Activated CD8-positive, alpha-beta T cell treated with anti-CD3 and anti-CD28 coated beads, Interleukin-2, amount 10 ng/mL, durations not matched to agents 7 days and 5 days (primary cell): ENCODE measurements around the gene KRTAP4-2. TPM values are rescaled to one million over a fixed set of nuclear protein-coding genes. Genes with fewer than 3 reads are reported as not detected.
"Not testable (repeated sequence)": the region's sequence is repeated elsewhere in the genome, so short reads cannot be mapped to it uniquely, and the experiment has no call there.

Experiments used
- ATAC-seq: fragments of 150-1000 bp; cut with Tn5 transposase; one replicate; pipeline ENCODE4 v1.10.0; 2021; ENCODE audit warnings: moderate library complexity
- CTCF ChIA-PET: fragments of 350-600 bp; sonication (Branson Sonifier 250); formaldehyde crosslinking; loops from one replicate; lab custom pipeline; 2021; ENCODE audit warnings: antibody characterized with exemption; lab: Charles Lee
- POLR2A ChIA-PET: fragments of 350-600 bp; sonication (Branson Sonifier 250); formaldehyde crosslinking; loops from one replicate; lab custom pipeline; 2021; ENCODE audit warnings: antibody characterized with exemption; lab: Charles Lee
- DNase-seq: peaks from one replicate; pipeline ENCODE4 v3.0.0-alpha.2; 2020
- H3K27ac Mint-ChIP-seq: one replicate; pipeline ENCODE4 v1.8.0; 2021; ENCODE audit warnings: mild to moderate bottlenecking, mixed read lengths
- H3K27me3 Mint-ChIP-seq: one replicate; pipeline ENCODE4 v1.8.0; 2021; ENCODE audit warnings: low read depth, mixed read lengths
- H3K36me3 Mint-ChIP-seq: one replicate; pipeline ENCODE4 v1.8.0; 2021; ENCODE audit warnings: low read depth, mixed read lengths
- H3K4me1 Mint-ChIP-seq: one replicate; pipeline ENCODE4 v1.8.0; 2021; ENCODE audit warnings: low read depth, mixed read lengths
- H3K4me3 Mint-ChIP-seq: one replicate; pipeline ENCODE4 v1.8.0; 2021; ENCODE audit warnings: mild to moderate bottlenecking, mixed read lengths
- H3K9me3 Mint-ChIP-seq: one replicate; pipeline ENCODE4 v1.8.0; 2022; ENCODE audit warnings: mixed read lengths; ENCODE audit not compliant: insufficient read depth
- total RNA-seq, 2 experiments: library from RNA; stranded (reverse); gene quantifications; one replicate each; pipeline ENCODE4 v1.2.3, GENCODE V29; 2021

The KRTAP4-2 gene
- total RNA-seq, 2 experiments from 2014 or later: not detected

DNA sequence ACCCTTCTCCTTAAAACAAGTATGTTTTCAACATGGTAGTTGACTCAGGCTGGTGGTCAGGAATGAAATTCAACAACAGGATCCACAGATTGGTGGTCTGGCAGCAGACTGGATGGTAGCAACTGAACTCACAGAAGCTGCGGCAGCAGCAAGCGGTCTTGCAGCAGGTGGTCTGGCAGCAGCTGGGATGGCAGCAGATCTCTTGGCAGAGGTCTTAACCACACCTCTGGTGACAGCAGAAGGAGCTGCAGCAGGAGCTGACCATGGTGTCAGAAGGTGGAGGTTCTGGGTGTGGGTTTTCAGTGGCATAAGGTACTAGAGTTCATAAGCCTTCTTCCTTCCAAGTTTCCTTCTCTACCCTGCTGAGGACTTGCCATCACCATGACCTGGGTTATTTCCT lies 8.9 kb upstream of the KRTAP4-2 start:
- CTCF ChIA-PET: no interaction called here
- Mint-ChIP-seq H3K4me1 (no peaks in the 10 kb centered on the region), H3K27me3 (peaks cover 10% of the 10 kb centered on the region), H3K4me3 (no peak overlapping the region), H3K9me3 (no peaks in the 10 kb centered on the region), H3K27ac (no peak overlapping the region), H3K36me3 (no peaks in the 10 kb centered on the region)
- ATAC-seq (no peak), DNase-seq (no peak)
- POLR2A ChIA-PET: no interaction called here

DNA sequence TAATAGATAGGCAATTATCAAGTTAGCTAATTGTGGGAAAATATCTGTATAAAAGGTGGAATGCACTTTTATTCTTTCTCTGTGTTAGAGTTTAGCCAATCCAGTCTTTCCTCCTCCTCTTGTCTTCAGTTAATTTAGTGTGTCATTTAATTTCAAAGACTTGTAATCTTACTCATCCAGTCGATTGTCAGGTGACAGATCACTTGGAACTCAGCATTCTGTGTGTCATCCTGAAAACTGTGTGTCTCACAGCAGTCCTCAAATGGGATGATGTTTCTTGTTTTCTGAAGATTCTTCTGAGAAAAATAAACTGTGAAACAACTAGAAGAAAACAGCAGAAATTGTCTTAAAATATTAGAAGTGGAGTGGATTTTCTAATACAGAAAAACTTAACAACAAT lies 7.0 kb upstream of the KRTAP4-2 start:
- Mint-ChIP-seq H3K9me3 (no peaks in the 10 kb centered on the region), H3K27ac (no peak overlapping the region), H3K36me3 (no peaks in the 10 kb centered on the region), H3K4me1 (no peaks in the 10 kb centered on the region), H3K4me3 (no peak overlapping the region), H3K27me3 (peaks cover 8% of the 10 kb centered on the region)
- ATAC-seq (no peak), DNase-seq (no peak)
- CTCF ChIA-PET: no interaction called here
- POLR2A ChIA-PET: no interaction called here

DNA sequence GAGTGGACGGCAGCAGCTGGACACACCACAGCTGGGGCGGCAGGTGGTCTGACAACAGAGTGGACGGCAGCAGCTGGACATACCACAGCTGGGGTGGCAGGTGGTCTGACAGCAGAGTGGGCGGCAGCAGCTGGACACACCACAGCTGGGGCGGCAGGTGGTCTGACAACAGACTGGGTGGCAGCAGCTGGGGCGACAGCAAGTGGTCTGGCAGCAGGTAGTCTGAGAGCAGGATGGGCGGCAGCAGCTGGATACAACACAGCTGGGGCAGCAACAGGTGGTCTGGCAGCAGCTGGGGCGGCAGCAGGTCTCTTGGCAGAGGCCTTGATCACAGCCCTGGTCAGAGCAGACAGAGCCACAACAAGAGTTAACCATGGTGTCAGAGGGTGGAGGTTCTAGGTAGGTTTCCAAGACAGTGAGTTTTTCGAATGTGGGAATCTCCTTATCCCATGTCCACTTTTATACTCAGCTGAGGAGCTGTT lies 6.5 kb upstream of the KRTAP4-2 start, which contains the start of gene KRTAP4-1:
Gene KRTAP4-1 (minus strand): TSS at position 432 of the 482 bp plus-strand sequence. CDS start 57 bp downstream, at position 375.
- POLR2A ChIA-PET: no interaction called here
- Mint-ChIP-seq H3K27ac (no peak within 1 kb of the TSS), H3K4me1 (no peaks in the 10 kb centered on the region), H3K36me3 (no peaks in the 10 kb centered on the region), H3K27me3 (peaks cover 8% of the 10 kb centered on the region), H3K4me3 (no peak within 1 kb of the TSS), H3K9me3 (no peaks in the 10 kb centered on the region)
- DNase-seq: no peak
- ATAC-seq: no peak
- CTCF ChIA-PET: no interaction called here

DNA sequence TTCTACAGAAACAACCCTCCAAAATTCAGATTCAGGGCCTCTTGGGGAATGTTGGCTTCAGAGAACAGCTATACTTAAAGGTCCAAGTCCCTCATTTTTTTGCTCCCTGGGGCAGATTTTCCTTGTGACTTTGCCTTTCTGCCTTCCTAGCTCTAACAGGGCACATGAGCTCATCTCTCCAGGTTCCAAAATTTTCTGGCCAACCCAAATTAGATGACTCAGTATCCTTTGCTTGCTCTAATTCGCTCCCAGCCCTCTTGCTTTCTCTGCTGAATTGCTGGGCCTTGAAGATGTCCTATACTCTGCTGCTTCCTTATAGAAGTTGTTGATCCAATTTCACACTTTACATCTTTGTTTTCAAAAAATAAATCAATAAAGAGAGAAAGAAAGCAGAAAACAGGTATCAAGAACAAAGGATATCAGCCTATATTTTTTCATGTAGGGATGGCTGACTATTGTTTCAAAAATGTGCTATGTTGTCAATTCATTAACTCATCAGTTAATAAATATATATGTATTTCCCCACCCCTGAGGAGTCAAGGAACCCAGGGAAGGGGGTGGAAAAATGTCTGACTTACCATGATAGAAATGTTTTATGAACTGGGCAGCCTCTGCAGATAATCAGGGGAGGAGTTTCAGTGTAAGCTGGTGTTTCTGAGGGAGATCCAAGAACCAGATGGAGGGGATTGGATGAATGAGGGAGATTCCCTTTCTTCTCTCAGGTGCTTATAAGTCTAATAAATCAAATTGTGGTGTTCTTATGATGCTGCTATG lies 1.0 kb upstream of the KRTAP4-2 start:
- Mint-ChIP-seq H3K36me3 (no peaks in the 10 kb centered on the region), H3K27me3 (peaks cover 3% of the 10 kb centered on the region), H3K27ac (no peak overlapping the region), H3K4me3 (no peak overlapping the region), H3K4me1 (no peaks in the 10 kb centered on the region), H3K9me3 (no peaks in the 10 kb centered on the region)
- ATAC-seq: no peak
- ChIA-PET CTCF (interaction anchor here (1.3 kb wide), 1 partner anchor 370 kb away, joined by 4 read pairs; no protein-coding TSS in a partner anchor), POLR2A (no interaction called here)
- no peak for DNase-seq

DNA sequence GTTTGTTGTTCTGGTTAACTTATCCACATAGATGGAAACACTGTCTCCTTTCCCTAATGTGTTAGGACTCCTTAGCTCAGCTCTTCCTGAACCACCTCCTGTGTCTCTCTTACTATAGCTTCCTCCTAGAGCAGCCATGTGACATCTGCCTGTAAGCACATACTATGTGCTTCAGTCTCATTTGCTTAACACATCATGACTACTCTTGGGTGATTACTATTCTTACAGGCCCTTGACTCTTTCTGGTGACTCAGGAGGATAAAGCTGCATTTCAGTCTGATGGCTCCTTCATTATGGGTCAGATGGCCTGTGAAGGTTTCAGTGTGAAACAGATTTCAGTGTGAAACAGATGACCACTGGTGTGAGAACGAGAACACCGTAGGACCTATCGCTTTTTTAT lies 320 bp upstream of the KRTAP4-2 start:
- H3K36me3 Mint-ChIP-seq: no peaks in the 10 kb centered on the region
- H3K27me3 Mint-ChIP-seq: peaks cover 3% of the 10 kb centered on the region
- H3K27ac Mint-ChIP-seq: no peak overlapping the region
- ATAC-seq (no peak), DNase-seq (no peak)
- no peak overlapping the region for H3K4me3 Mint-ChIP-seq
- ChIA-PET CTCF (interaction anchor here (1.3 kb wide), 1 partner anchor 371 kb away, joined by 4 read pairs; no protein-coding TSS in a partner anchor), POLR2A (no interaction called here)
- no peaks in the 10 kb centered on the region for H3K9me3 Mint-ChIP-seq
- H3K4me1 Mint-ChIP-seq: no peaks in the 10 kb centered on the region

DNA sequence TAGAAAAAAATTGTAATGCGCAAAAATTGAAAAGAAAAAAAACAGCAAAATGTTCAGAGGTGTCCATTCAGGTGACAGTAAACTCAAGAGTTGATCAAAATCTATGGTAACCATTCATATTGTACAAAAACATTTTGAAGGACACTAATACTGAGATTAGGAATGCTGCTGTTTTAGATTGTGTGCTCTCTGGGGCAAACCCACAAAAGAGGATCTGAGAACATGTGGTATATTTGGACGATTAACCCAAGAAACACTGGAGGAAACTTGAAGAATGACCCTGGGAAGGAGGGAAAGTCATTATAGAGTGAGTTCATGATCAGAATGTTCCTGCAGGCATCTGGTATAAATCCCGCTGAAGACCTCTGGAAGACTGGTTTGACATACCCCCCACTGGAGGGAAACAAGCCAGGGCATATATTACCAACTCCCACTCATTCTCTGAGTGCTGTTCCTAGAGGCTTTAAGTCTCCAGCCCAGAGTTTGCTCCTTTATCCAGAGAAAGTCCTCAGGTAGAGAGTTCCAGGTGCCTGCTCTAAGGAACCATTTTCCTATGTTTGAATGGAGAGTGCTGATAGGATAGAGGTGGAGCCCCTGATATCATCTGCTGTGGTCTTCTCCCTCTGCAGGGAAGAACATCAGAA lies 1.2 kb downstream of the KRTAP4-2 start:
- H3K36me3 Mint-ChIP-seq: no peaks in the 10 kb centered on the region

DNA sequence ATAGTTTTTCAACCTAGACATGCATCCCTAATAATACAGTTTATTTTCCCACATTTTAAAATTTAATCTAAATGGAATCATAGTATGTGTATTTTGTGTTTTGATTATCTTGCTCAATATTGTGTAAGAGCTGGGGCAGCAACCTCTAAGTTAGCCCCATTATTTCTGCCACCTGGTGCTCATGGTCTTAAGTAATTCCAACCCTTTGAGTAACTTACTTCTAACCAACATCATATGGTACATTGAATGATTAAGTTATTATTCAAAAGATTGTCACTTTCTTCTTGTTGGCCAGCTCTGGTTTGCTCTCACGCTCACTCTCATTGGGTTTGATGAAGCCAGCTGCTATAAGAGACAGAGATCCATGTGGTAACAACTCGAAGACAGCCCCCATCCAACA lies 6.1 kb downstream of the KRTAP4-2 start:
- ChIA-PET CTCF (no interaction called here), POLR2A (no interaction called here)

More for the DNA sequence above, 1.2 kb downstream of the KRTAP4-2 start:
- Mint-ChIP-seq H3K9me3 (no peaks in the 10 kb centered on the region), H3K27ac (no peak overlapping the region), H3K4me1 (no peaks in the 10 kb centered on the region), H3K27me3 (peaks cover 6% of the 10 kb centered on the region), H3K4me3 (no peak overlapping the region)
- ChIA-PET CTCF (no interaction called here), POLR2A (no interaction called here)
- DNase-seq (no peak), ATAC-seq (no peak)

DNA sequence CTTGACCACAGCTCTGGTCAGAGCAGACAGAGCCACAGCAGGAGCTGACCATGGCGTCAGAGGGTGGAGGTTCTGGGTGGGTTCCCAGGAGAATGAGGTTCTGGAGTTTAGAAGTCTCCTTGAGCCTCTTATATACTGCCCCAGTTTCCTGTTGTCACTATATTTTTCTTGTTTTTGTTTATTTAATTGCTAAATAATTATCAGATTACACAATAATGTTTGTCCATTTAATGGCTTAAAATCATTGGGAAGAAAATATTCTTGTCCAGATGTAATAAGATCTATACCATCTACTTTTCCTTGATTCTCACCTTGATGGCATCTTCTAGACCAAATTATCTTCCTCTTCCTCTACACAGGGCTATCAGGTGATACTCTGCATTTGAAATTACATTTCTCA lies 9.9 kb downstream of the KRTAP4-2 start, which contains the start of gene KRTAP4-3:
Gene KRTAP4-3 (minus strand): TSS at position 101 of the 400 bp plus-strand sequence. CDS start 49 bp downstream, at position 52.
- POLR2A ChIA-PET: no interaction called here
- CTCF ChIA-PET: no interaction called here
- H3K4me3 Mint-ChIP-seq: no peak within 1 kb of the TSS
- H3K27me3 Mint-ChIP-seq: peaks cover 6% of the 10 kb centered on the region
- no peaks in the 10 kb centered on the region for H3K36me3 Mint-ChIP-seq
- H3K4me1 Mint-ChIP-seq: no peaks in the 10 kb centered on the region
- no peak for DNase-seq
- H3K9me3 Mint-ChIP-seq: no peaks in the 10 kb centered on the region
- no peak within 1 kb of the TSS for H3K27ac Mint-ChIP-seq
- no peak for ATAC-seq

More for the DNA sequence above, 6.1 kb downstream of the KRTAP4-2 start:
- no peaks in the 10 kb centered on the region for H3K36me3 Mint-ChIP-seq
- DNase-seq (no peak), ATAC-seq (no peak)
- peaks cover 3% of the 10 kb centered on the region for H3K27me3 Mint-ChIP-seq
- no peak overlapping the region for H3K4me3 Mint-ChIP-seq
- no peak overlapping the region for H3K27ac Mint-ChIP-seq
- H3K4me1 Mint-ChIP-seq: no peaks in the 10 kb centered on the region
- H3K9me3 Mint-ChIP-seq: no peaks in the 10 kb centered on the region

DNA sequence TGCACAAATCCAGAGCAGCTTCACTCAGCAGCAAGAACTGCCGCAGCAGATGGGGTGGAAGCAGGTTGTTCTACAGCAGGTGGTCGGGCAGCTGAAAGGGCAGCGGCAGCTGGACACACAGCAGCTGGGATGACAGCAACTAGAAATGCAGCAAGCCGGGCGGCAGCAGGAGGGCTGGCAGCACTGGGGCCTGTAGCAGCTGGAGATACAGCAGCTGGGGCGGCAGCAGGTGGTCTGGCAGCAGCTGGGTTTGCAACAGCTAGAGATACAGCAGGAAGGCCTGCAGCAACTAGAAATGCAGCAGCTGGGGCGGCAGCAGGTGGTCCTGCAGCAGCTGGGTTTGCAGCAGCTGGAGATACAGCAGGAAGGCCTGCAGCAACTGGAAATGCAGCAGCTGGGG lies 10.5 kb downstream of the KRTAP4-2 start:
- ATAC-seq (no peak), DNase-seq (no peak)
- Mint-ChIP-seq H3K36me3 (no peaks in the 10 kb centered on the region), H3K4me3 (no peak overlapping the region), H3K27me3 (peaks cover 8% of the 10 kb centered on the region), H3K9me3 (no peaks in the 10 kb centered on the region), H3K4me1 (no peaks in the 10 kb centered on the region), H3K27ac (no peak overlapping the region)
- ChIA-PET POLR2A (no interaction called here), CTCF (no interaction called here)

DNA sequence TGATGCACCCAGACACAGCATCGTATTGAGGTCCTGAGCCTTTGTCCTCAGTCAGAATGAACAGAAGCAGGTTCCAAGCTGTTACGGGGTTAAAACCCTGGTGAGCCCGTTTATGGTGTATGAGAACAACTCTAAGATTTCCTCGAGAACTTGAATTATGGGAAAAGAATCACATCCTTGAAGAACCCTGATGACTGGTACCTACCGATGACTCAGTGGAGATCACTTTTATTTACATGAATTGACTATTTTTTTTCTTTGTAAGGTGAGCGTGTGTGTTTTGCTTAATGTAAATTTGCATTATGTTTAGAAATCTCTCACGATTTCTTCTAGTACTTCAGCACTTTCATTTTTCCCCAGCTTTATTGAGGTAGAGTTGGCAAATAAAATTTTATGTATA lies 14.2 kb downstream of the KRTAP4-2 start:
- ChIA-PET POLR2A (no interaction called here), CTCF (no interaction called here)
- Mint-ChIP-seq H3K4me3 (no peak overlapping the region), H3K27ac (no peak overlapping the region), H3K4me1 (no peaks in the 10 kb centered on the region), H3K9me3 (no peaks in the 10 kb centered on the region), H3K36me3 (no peaks in the 10 kb centered on the region), H3K27me3 (peaks cover 7% of the 10 kb centered on the region)
- DNase-seq (no peak), ATAC-seq (no peak)

DNA sequence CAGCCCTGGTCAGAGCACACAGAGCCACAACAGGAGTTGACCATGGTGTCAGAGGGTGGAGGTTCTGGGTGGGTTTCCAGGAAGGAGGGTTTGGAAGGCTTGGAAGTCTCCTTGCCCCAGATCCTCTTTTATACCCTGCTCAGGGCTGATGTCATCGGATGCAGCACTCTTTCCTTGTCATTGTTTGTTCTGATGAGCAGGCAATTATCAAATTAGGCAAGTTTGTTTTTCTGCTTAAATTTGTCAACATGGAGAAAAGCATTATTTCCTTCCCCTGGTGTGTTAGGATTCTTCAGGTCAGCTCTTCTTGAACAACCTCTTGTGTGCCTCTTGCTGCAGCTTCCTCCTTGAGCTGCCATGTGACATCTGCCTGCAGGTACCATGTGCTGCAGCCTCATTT lies 17.4 kb downstream of the KRTAP4-2 start, which contains the start of gene KRTAP4-4:
Gene KRTAP4-4 (minus strand): TSS at position 101 of the 400 bp plus-strand sequence. CDS start 57 bp downstream, at position 44.
- no peaks in the 10 kb centered on the region for H3K9me3 Mint-ChIP-seq
- H3K4me1 Mint-ChIP-seq: no peaks in the 10 kb centered on the region
- H3K27ac Mint-ChIP-seq: no peak within 1 kb of the TSS
- CTCF ChIA-PET: no interaction called here
- H3K36me3 Mint-ChIP-seq: no peaks in the 10 kb centered on the region
- POLR2A ChIA-PET: no interaction called here
- H3K4me3 Mint-ChIP-seq: no peak within 1 kb of the TSS
- DNase-seq: no peak
- peaks cover 7% of the 10 kb centered on the region for H3K27me3 Mint-ChIP-seq
- ATAC-seq: no peak

DNA sequence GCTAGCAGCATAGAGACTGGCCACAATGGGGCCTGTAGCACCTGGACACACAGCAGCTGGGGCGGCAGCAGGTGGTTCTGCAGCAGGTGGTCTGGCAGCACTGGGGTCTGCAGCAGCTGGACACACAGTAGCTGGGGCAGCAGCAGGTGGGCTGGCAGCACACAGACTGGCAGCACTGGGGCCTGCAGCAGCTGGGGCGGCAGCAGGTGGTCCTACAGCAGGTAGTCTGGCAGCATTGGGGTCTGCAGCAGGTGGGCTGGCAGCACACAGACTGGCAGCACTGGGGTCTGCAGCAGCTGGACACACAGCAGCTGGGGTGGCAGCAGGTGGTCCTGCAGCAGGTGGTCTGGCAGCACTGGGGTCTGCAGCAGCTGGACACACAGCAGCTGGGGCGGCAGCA lies 17.8 kb downstream of the KRTAP4-2 start:
- H3K4me1 Mint-ChIP-seq, H3K27ac Mint-ChIP-seq, POLR2A ChIA-PET, H3K9me3 Mint-ChIP-seq, H3K4me3 Mint-ChIP-seq, H3K36me3 Mint-ChIP-seq, CTCF ChIA-PET, H3K27me3 Mint-ChIP-seq, DNase-seq, ATAC-seq: not testable (repeated sequence)
